HUES64 (cell line): ENCODE results near the gene ERRFI1.
"Not testable (repeated sequence)": the region's sequence is repeated elsewhere in the genome, so short reads cannot be mapped to it uniquely, and the experiment has no call there.

Experiments
- H3K27ac ChIP-seq: 2 replicates; pipeline ENCODE4 v1.7.0; 2013; ENCODE audit warnings: low read depth, low read length, inconsistent platforms
- H3K27me3 ChIP-seq: 2 replicates; pipeline ENCODE4 v1.6.1; 2013; ENCODE audit warnings: mild to moderate bottlenecking, low read length; ENCODE audit not compliant: insufficient read depth
- H3K36me3 ChIP-seq: 2 replicates; pipeline ENCODE4 v1.6.1; 2013; ENCODE audit warnings: mild to moderate bottlenecking, low read length; ENCODE audit not compliant: insufficient read depth
- H3K4me1 ChIP-seq: 2 replicates; pipeline ENCODE4 v1.6.1; 2013; ENCODE audit warnings: mild to moderate bottlenecking, low read length, moderate library complexity; ENCODE audit not compliant: insufficient read depth
- H3K4me3 ChIP-seq: 2 replicates; pipeline ENCODE4 v1.5.1; 2013; ENCODE audit warnings: mild to moderate bottlenecking, low read length, moderate library complexity
- H3K9ac ChIP-seq: 2 replicates; pipeline ENCODE4 v1.6.1; 2013; ENCODE audit warnings: mild to moderate bottlenecking, low read depth, low read length
- H3K9me3 ChIP-seq: 2 replicates; pipeline ENCODE4 v1.6.1; 2013; ENCODE audit warnings: low read depth, low read length; ENCODE audit not compliant: insufficient read depth
- WGBS: fragments of 150-250, 120-280 bp; methylation state at CpG from one replicate; pipeline ENCODE4 v1.1.7; 2013; ENCODE audit warnings: missing lambda C conversion rate; 5-methylcytosine and 5-hydroxymethylcytosine counted together

Gene ERRFI1

DNA sequence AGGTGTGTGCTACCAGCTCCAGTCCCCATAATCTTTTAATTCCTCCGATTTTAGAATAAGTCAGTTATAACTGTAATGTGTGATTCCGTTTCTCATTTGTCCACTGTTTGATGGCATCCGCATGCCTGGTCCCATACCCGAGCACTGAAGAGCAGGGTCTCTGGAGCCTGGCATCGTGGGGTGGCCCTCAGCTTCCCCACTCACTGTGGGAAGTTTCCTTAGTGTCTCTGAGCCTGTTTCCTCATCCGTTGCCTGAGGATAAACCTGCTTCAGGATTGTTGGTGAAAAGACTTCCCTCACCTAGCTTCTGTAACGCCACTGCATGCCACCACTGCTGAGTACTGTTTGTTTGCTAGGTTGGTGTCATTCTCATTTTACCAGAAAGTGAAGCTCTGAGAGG lies 45.1 kb downstream of the ERRFI1 start:
- Histone ChIP-seq H3K36me3 (peaks cover 82% of the 10 kb centered on the region), H3K27ac (no peak overlapping the region), H3K9ac (no peak overlapping the region), H3K4me3 (no peak overlapping the region), H3K27me3 (no peaks in the 10 kb centered on the region), H3K4me1 (no peaks in the 10 kb centered on the region), H3K9me3 (no peaks in the 10 kb centered on the region)
- WGBS = 97% methylated on average over 7 of the region's 7 CpGs

DNA sequence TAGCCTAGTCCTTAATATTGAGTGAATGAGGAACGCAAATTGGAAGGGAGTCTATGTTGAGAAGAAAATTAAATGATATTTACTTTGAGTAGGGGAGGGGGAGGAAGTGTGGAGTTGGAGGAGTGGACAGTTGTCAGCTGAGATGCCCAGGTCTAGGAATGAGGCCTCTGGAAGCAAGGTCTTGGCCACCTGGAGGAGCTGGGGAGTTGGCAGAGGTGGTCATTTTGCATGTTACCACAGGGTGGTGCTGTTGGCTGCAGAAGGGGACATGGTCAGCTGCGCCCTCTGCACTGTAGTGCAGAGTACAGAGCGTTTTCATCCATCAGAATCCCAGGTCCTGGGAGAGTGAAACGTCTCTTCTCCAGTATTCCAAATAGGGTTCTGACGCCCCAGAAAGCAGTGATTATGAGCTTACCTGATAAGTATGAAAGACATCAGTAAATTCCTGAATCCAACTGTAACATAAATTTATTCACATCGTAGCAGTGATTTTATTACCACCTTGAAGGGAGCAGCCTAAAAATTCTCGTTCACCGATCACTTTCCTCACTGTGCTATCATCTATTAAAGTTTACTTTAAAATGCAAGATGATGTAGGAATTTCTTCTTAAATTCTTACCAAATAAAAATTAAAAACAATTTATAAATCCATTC lies 50.8 kb downstream of the ERRFI1 start:
- Histone ChIP-seq H3K36me3 (peaks cover 69% of the 10 kb centered on the region), H3K4me3 (no peak overlapping the region), H3K27me3 (no peaks in the 10 kb centered on the region), H3K4me1 (no peaks in the 10 kb centered on the region), H3K9ac (no peak overlapping the region), H3K27ac (no peak overlapping the region), H3K9me3 (no peaks in the 10 kb centered on the region)
- WGBS = 63% methylated on average over 6 of the region's 8 CpGs

DNA sequence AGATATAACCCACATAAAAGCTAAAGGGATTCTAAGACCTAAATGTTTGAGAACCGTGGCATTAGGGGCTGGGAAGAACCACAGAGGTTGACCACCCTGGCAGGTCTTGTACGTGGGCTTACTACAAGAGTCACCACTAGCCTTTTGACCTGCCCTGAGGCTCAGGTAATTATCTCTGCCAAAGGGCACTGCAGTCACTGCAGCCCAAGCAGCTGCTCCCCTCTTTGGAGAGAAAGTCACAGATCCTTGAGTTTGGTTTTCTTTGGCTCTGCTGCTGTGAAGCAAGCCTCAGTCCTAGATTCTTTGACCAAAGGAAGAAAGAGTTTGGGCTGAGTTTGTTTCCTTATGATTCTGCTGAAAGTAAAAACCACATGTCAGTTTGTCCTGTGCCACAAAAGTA lies 53.0 kb downstream of the ERRFI1 start:
- 92% methylated on average over 2 of the region's 2 CpGs for WGBS
- Histone ChIP-seq H3K36me3 (peaks cover 70% of the 10 kb centered on the region), H3K27me3 (no peaks in the 10 kb centered on the region), H3K4me3 (no peak overlapping the region), H3K27ac (no peak overlapping the region), H3K9ac (no peak overlapping the region), H3K4me1 (no peaks in the 10 kb centered on the region), H3K9me3 (no peaks in the 10 kb centered on the region)

DNA sequence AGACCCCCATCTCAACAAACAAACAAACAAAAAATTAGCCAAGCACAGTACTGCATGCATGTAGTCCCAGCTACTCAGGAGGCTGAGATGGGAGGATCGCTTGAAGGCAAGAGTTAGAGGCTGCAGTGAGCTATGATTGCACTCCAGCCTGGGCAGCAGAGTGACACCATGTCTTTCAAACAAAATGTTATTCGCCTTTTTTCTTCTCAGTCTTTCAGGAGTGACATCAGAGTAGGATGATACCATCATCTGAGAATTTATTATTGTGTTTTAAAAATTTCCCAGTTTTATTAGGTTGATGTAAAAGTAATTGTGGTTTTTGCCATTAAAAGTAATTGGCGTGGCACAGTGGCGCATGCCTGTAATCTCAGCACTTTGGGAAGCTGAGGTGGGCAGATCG lies 53.8 kb downstream of the ERRFI1 start:
- H3K9ac ChIP-seq = no peak overlapping the region
- H3K27me3 ChIP-seq = no peaks in the 10 kb centered on the region
- H3K4me3 ChIP-seq = no peak overlapping the region
- H3K4me1 ChIP-seq = no peaks in the 10 kb centered on the region
- no peak overlapping the region for H3K27ac ChIP-seq
- H3K36me3 ChIP-seq = peaks cover 74% of the 10 kb centered on the region
- 96% methylated on average over 5 of the region's 5 CpGs for WGBS
- H3K9me3 ChIP-seq = no peaks in the 10 kb centered on the region

DNA sequence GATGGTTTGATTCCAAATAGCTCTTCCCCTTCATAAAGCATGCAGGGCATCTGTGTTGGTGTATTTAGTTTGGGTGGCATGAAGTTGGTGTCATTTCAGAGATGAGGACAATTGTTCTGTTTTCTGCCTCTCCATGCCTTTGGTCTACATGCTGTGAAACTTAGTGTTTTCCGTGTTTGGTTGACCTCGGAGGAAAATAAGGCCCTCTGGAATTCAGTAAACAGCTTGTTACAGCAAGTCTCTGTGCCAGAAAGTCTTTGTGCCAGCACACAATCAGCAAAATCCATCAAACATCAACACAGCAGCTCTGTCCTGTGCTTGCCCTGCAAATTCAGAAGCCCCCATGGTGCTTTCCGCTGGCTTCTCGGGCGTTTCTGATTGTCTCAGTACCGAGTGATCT lies 55.1 kb downstream of the ERRFI1 start:
- H3K36me3 ChIP-seq = peaks cover 76% of the 10 kb centered on the region
- WGBS = 96% methylated on average over 6 of the region's 6 CpGs

DNA sequence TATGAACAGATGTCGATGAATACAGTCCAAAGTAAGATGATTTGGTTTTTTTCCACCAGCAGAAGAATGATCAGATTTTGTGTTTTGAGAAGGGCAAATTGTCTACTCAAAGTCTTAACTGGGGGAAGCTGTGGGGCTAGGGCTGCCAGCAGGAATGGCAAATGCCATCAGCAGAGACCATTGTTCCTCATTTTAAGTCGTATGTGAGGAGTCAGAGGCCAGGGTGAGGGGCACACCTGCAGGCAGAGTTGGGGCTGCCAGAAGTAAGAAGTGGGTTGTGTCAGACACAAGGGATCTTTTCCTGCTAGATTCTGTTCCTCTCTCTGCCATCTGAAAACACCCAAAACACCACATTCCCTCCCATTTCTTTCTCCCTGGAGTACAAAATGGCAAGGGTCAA lies 55.9 kb downstream of the ERRFI1 start:
- no peaks in the 10 kb centered on the region for H3K27me3 ChIP-seq
- WGBS = 92% methylated on average over 2 of the region's 2 CpGs
- H3K4me1 ChIP-seq = no peaks in the 10 kb centered on the region
- no peak overlapping the region for H3K9ac ChIP-seq
- H3K36me3 ChIP-seq = peaks cover 76% of the 10 kb centered on the region
- H3K9me3 ChIP-seq = no peaks in the 10 kb centered on the region
- H3K27ac ChIP-seq = no peak overlapping the region
- H3K4me3 ChIP-seq = no peak overlapping the region

More for the DNA sequence above, 55.1 kb downstream of the ERRFI1 start:
- Histone ChIP-seq H3K4me1 (no peaks in the 10 kb centered on the region), H3K27me3 (no peaks in the 10 kb centered on the region), H3K4me3 (no peak overlapping the region), H3K27ac (no peak overlapping the region), H3K9ac (no peak overlapping the region), H3K9me3 (no peaks in the 10 kb centered on the region)

DNA sequence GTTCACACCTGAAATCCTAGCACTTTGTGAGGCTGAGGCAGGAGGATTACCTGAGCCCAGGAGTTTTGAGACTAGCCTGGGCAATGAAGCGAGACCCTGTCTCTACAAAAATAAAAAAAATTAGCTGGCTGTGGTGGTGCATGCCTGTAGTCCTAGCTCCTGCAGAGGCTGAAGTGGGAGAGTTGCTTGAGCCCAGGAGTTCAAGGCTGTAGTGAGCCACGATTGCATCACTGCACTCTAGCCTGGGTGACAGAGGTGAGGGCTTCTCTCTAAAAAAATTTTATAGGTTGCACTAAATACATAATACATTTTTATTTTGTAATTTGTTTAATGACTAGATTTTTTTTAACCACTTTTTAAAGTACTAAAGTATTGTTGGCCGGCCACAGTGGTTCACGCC lies 58.5 kb downstream of the ERRFI1 start:
- WGBS = 96% methylated on average over 4 of the region's 4 CpGs
- Histone ChIP-seq H3K36me3 (peaks cover 93% of the 10 kb centered on the region), H3K9me3 (no peaks in the 10 kb centered on the region), H3K9ac (no peak overlapping the region), H3K4me1 (peaks cover 2% of the 10 kb centered on the region; the same call in 1 of the 2 replicates), H3K4me3 (no peak overlapping the region), H3K27ac (no peak overlapping the region), H3K27me3 (no peaks in the 10 kb centered on the region)

DNA sequence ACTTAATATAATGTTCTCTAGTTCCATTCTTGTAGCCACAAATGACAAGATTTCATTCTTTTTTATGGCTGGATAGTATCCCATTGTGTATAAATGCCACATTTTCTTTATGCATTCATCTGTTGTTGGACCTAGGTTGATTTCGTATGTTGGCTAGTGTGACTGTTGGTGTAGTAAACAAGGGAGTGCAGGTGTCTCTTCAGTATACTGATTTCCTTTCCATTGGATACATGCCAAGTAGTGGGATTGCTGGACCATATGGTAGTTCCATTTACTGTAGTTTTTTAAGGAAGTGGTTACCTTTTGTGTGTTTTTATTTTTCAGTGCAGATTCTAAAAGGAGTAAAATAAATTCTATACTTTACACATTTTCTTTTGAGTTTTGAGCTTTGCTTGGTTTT lies 58.9 kb downstream of the ERRFI1 start:
- no peaks in the 10 kb centered on the region for H3K27me3 ChIP-seq
- WGBS = 83% methylated on average over 1 of the region's 1 CpG
- H3K4me3 ChIP-seq = no peak overlapping the region
- H3K36me3 ChIP-seq = peaks cover 90% of the 10 kb centered on the region
- peaks cover 6% of the 10 kb centered on the region; the same call in 1 of the 2 replicates for H3K4me1 ChIP-seq
- H3K27ac ChIP-seq = no peak overlapping the region
- H3K9ac ChIP-seq = no peak overlapping the region
- no peaks in the 10 kb centered on the region for H3K9me3 ChIP-seq

DNA sequence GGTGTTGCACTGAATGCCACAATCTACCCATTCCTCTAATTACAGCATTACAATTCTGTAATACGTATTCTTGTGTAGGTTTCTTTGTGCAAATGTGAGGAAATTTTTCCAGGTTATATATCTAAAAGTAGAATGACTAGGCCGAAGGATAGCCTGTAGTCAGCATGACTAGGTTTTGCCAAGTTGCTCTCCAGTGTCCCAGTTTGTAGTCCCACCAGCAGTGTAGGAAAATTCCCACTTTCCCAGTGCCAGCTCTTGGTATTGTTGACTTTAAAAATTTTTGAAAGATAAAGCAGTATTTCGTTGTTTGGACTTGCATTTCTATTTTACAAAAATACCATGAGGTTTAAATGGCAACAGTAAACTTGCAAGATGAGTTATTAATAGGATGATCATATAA lies 61.6 kb downstream of the ERRFI1 start:
- Histone ChIP-seq H3K36me3 (peaks cover 66% of the 10 kb centered on the region), H3K4me3 (no peak overlapping the region), H3K9me3 (no peaks in the 10 kb centered on the region), H3K4me1 (peaks cover 10% of the 10 kb centered on the region; the same call in 1 of the 2 replicates), H3K27me3 (no peaks in the 10 kb centered on the region), H3K27ac (no peak overlapping the region), H3K9ac (no peak overlapping the region)
- WGBS = 92% methylated on average over 3 of the region's 3 CpGs

DNA sequence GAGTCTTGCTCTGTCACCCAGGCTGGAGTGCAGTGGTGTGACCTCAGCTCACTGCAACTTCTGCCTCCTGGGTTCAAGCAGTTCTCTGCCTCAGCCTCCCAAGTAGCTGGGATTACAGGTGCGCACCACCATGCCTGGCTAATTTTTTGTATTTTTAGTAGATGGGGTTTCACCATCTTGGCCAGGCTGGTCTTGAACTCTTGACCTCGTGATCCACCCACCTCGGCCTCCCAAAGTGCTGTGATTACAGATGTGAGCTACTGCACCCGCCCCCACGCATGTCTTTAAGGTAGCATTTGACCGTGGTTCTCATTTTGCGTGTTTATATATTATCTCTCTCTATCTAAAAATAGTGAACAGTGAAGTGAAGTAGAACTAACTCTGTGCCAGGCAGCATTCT lies 62.3 kb downstream of the ERRFI1 start:
- not testable (repeated sequence) for H3K4me3 ChIP-seq
- 96% methylated on average over 7 of the region's 7 CpGs for WGBS
- peaks cover 60% of the 10 kb centered on the region for H3K36me3 ChIP-seq

DNA sequence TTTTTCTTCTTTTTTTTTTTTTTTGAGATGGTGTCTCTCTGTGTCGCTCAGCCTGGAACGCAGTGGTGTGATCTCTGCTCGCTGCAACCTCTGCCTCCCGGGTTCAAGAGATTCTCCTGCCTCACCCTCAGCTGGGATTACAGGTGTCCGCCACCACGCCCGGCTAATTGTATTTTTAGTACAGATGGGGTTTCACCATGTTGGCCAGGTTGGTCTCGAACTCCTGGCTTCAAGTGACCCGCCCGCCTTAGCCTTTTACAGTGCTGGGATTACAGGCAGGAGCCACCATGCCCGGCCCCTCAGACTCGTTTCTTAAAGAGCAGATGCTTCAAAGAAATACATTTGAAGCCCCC lies 62.8 kb downstream of the ERRFI1 start:
- not testable (repeated sequence) for H3K9me3 ChIP-seq, H3K4me1 ChIP-seq, H3K27me3 ChIP-seq, H3K9ac ChIP-seq, H3K27ac ChIP-seq, H3K4me3 ChIP-seq
- WGBS = 96% methylated on average over 12 of the region's 12 CpGs
- peaks cover 55% of the 10 kb centered on the region for H3K36me3 ChIP-seq

More for the DNA sequence above, 62.3 kb downstream of the ERRFI1 start:
- H3K9ac ChIP-seq, H3K27me3 ChIP-seq, H3K27ac ChIP-seq, H3K9me3 ChIP-seq, H3K4me1 ChIP-seq: not testable (repeated sequence)
